H9 (cell line): Measurements from ENCODE around the gene PGLYRP3. TPM values are rescaled to one million over a fixed set of nuclear protein-coding genes. Genes with fewer than 3 reads are reported as not detected.

ENCODE experiments used
- DNase-seq: peaks from one replicate; pipeline ENCODE4 v3.0.0-alpha.2; 2017
- H2AFZ ChIP-seq: one replicate; pipeline ENCODE4 v1.6.1; 2013; ENCODE audit warnings: mild to moderate bottlenecking, low read length, control low read depth, moderate library complexity
- H2AK5ac ChIP-seq: 2 replicates; pipeline ENCODE4 v1.6.1; 2013; ENCODE audit warnings: low read length, control low read depth, mixed read lengths; ENCODE audit not compliant: insufficient read length
- H2BK120ac ChIP-seq: one replicate; pipeline ENCODE4 v1.6.1; 2013; ENCODE audit warnings: low read depth, mild to moderate bottlenecking, low read length, control low read depth, inconsistent platforms; ENCODE audit not compliant: poor library complexity, severe bottlenecking
- H2BK12ac ChIP-seq: 2 replicates; pipeline ENCODE4 v1.6.1; 2013; ENCODE audit warnings: low read length, control low read depth, mixed read lengths, low read depth; ENCODE audit not compliant: insufficient read length
- H2BK15ac ChIP-seq: 2 replicates; pipeline ENCODE4 v1.6.1; 2013; ENCODE audit warnings: low read depth, low read length, control low read depth
- H2BK20ac ChIP-seq: one replicate; pipeline ENCODE4 v1.6.1; 2013; ENCODE audit warnings: low read depth, mild to moderate bottlenecking, low read length, control low read depth, inconsistent platforms; ENCODE audit not compliant: poor library complexity, severe bottlenecking
- H2BK5ac ChIP-seq: 2 replicates; pipeline ENCODE4 v1.6.1; 2013; ENCODE audit warnings: low read length, control low read depth, mixed read lengths; ENCODE audit not compliant: insufficient read length
- H3K14ac ChIP-seq: 2 replicates; pipeline ENCODE4 v1.6.1; 2013; ENCODE audit warnings: low read length, control low read depth; ENCODE audit not compliant: insufficient read depth
- H3K18ac ChIP-seq: 2 replicates; pipeline ENCODE4 v1.6.1; 2013; ENCODE audit warnings: low read depth, mild to moderate bottlenecking, mixed read lengths, low read length, control low read depth; ENCODE audit not compliant: insufficient read length
- H3K23ac ChIP-seq: 2 replicates; pipeline ENCODE4 v1.6.1; 2013; ENCODE audit warnings: low read length, control low read depth, mixed read lengths, low read depth; ENCODE audit not compliant: insufficient read length
- H3K23me2 ChIP-seq: 2 replicates; pipeline ENCODE4 v1.6.1; 2013; ENCODE audit warnings: low read depth, mild to moderate bottlenecking, mixed read lengths, low read length, control low read depth; ENCODE audit not compliant: insufficient read length, poor library complexity, severe bottlenecking
- H3K27ac ChIP-seq: 2 replicates; pipeline ENCODE4 v1.5.1; 2013; ENCODE audit warnings: low read length, control low read depth, mixed read lengths, low read depth; ENCODE audit not compliant: insufficient read length
- H3K27me3 ChIP-seq: 2 replicates; pipeline ENCODE4 v1.6.1; 2013; ENCODE audit warnings: low read length, control low read depth, inconsistent platforms; ENCODE audit not compliant: insufficient read depth
- H3K4ac ChIP-seq: 2 replicates; pipeline ENCODE4 v1.6.1; 2013; ENCODE audit warnings: low read depth, mild to moderate bottlenecking, control low read depth, inconsistent platforms, low read length, moderate library complexity
- H3K4me1 ChIP-seq: 2 replicates; pipeline ENCODE4 v1.6.1; 2013; ENCODE audit warnings: low read length, control low read depth, inconsistent platforms; ENCODE audit not compliant: insufficient read depth
- H3K4me2 ChIP-seq: 2 replicates; pipeline ENCODE4 v1.6.1; 2013; ENCODE audit warnings: low read length, control low read depth, mixed read lengths; ENCODE audit not compliant: insufficient read length, insufficient read depth
- H3K56ac ChIP-seq: 2 replicates; pipeline ENCODE4 v1.6.1; 2013; ENCODE audit warnings: low read depth, mild to moderate bottlenecking, mixed read lengths, low read length, control low read depth; ENCODE audit not compliant: insufficient read length
- H3K79me1 ChIP-seq: 2 replicates; pipeline ENCODE4 v1.6.1; 2013; ENCODE audit warnings: low read depth, mild to moderate bottlenecking, moderate library complexity, low read length, control low read depth, inconsistent platforms; ENCODE audit not compliant: insufficient read depth, poor library complexity, severe bottlenecking
- H3K79me2 ChIP-seq: 2 replicates; pipeline ENCODE4 v1.6.1; 2013; ENCODE audit warnings: low read length, control low read depth, inconsistent platforms; ENCODE audit not compliant: insufficient read depth
- H3K9ac ChIP-seq: 2 replicates; pipeline ENCODE4 v1.6.1; 2013; ENCODE audit warnings: low read length, control low read depth, mixed read lengths; ENCODE audit not compliant: insufficient read length; ENCODE audit errors: extremely low read depth
- H3K9me3 ChIP-seq: one replicate; pipeline ENCODE4 v1.6.1; 2013; ENCODE audit warnings: low read depth, low read length, inconsistent platforms; ENCODE audit not compliant: control insufficient read depth
- H3T11ph ChIP-seq: one replicate; pipeline ENCODE4 v1.6.1; 2013; ENCODE audit warnings: mild to moderate bottlenecking, low read length, control low read depth, inconsistent platforms
- H4K20me1 ChIP-seq: one replicate; pipeline ENCODE4 v1.6.1; 2013; ENCODE audit not compliant: control insufficient read depth, insufficient read length, insufficient read depth
- H4K5ac ChIP-seq: 2 replicates; pipeline ENCODE4 v1.6.1; 2013; ENCODE audit warnings: low read depth, mild to moderate bottlenecking, mixed read lengths, low read length, control low read depth; ENCODE audit not compliant: insufficient read length
- H4K8ac ChIP-seq: replicated peaks from 2 replicates; pipeline ENCODE4 v1.6.1; 2013; ENCODE audit warnings: low read length, control low read depth, mixed read lengths, low read depth; ENCODE audit not compliant: insufficient read length
- H4K91ac ChIP-seq: 2 replicates; pipeline ENCODE4 v1.6.1; 2013; ENCODE audit warnings: low read depth, mild to moderate bottlenecking, moderate library complexity, mixed read lengths, low read length, control low read depth; ENCODE audit not compliant: insufficient read length
- H3K27ac Mint-ChIP-seq, 3 experiments: 2 replicates in 2 of 3; 3 replicates in 1 of 3; pipeline ENCODE4 v1.8.0; 2020 to 2021; ENCODE audit warnings: mixed read lengths in 3 of 3, mild to moderate bottlenecking in 1 of 3, moderate library complexity in 1 of 3
- H3K27me3 Mint-ChIP-seq: 2 replicates; pipeline ENCODE4 v1.8.0; 2021; ENCODE audit warnings: low read depth, mild to moderate bottlenecking, moderate library complexity, mixed read lengths
- H3K36me3 Mint-ChIP-seq, 3 experiments: 2 replicates in 2 of 3; 3 replicates in 1 of 3; pipeline ENCODE4 v1.8.0; 2020 to 2021; ENCODE audit warnings: low read depth in 3 of 3, mixed read lengths in 3 of 3; ENCODE audit not compliant: insufficient read depth in 1 of 3
- H3K4me1 Mint-ChIP-seq, 2 experiments: 2 replicates each; pipeline ENCODE4 v1.8.0; 2020; ENCODE audit warnings: mixed read lengths in 2 of 2
- H3K4me3 Mint-ChIP-seq, 2 experiments: 2 replicates in 1 of 2; 3 replicates in 1 of 2; pipeline ENCODE4 v1.8.0; 2020 to 2021; ENCODE audit warnings: mild to moderate bottlenecking in 2 of 2, mixed read lengths in 2 of 2, moderate library complexity in 1 of 2
- H3K9me3 Mint-ChIP-seq, 2 experiments: 2 replicates in 1 of 2; 3 replicates in 1 of 2; pipeline ENCODE4 v1.8.0; 2020; ENCODE audit warnings: mild to moderate bottlenecking in 2 of 2, mixed read lengths in 2 of 2, moderate library complexity in 1 of 2
- WGBS: extraction: QIAGEN DNeasy Blood & Tissue Kit; methylation state at CpG from one replicate; pipeline ENCODE4 v1.1.7; 2013; ENCODE audit warnings: missing lambda C conversion rate, low lambda C conversion rate, mixed read lengths; ENCODE audit not compliant: insufficient read length; ENCODE audit errors: extremely low coverage; 5-methylcytosine and 5-hydroxymethylcytosine counted together
- total RNA-seq: library from RNA; stranded (reverse); gene quantifications from 2 replicates; pipeline ENCODE4 v1.2.1, GENCODE V29; 2021
- TF ChIP-seq, protein P1 (sequence below): fragments of 200-600 bp; sonication (generic); conservative IDR thresholded peaks from 3 replicates; pipeline ENCODE4 v1.8.0; 2021; ENCODE audit warnings: antibody characterized with exemption, mild to moderate bottlenecking

PGLYRP3 gene
- total RNA-seq, 1 experiment from 2014 or later, result not detected

DNA sequence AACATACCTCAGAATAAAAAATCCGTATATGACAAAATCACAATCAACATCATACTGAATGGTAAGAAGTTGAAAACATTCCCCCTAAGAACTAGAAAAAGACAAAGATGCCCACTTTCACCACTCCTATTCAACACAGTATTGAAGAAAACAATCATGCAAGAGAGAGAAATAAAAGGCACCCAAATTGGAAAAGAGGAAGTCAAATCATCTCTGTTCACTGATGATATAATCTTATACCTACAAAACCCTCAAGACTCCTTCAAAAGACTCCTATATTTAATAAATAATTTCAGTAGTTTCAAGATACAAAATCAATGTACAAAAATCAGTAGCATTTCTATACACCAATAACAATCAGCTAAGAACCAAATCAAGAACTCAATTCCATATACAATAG lies 21.1 kb upstream of the PGLYRP3 start:
- Histone ChIP-seq H4K91ac (no peak overlapping the region), H3K23me2 (no peaks in the 10 kb centered on the region), H3K79me1 (no peaks in the 10 kb centered on the region), H2BK12ac (no peak overlapping the region), H3K27ac (no peak overlapping the region), H2BK20ac (no peak overlapping the region), H3T11ph (no peak overlapping the region), H3K14ac (no peak overlapping the region), H3K4ac (no peak overlapping the region), H3K18ac (no peak overlapping the region), H4K20me1 (no peaks in the 10 kb centered on the region), H3K9me3 (no peaks in the 10 kb centered on the region), H2BK5ac (no peak overlapping the region), H3K4me2 (no peak overlapping the region), H4K5ac (no peak overlapping the region), H3K79me2 (no peaks in the 10 kb centered on the region), H3K27me3 (no peaks in the 10 kb centered on the region), H3K56ac (no peak overlapping the region), H2BK120ac (no peak overlapping the region), H4K8ac (no peak overlapping the region), H2AK5ac (no peak overlapping the region), H3K9ac (no peak overlapping the region), H3K23ac (no peak overlapping the region), H3K4me1 (no peaks in the 10 kb centered on the region), H2AFZ (no peak overlapping the region), H2BK15ac (no peak overlapping the region)
- H3K27ac Mint-ChIP-seq, result no peak overlapping the region
- TF ChIP-seq, protein P1, sequence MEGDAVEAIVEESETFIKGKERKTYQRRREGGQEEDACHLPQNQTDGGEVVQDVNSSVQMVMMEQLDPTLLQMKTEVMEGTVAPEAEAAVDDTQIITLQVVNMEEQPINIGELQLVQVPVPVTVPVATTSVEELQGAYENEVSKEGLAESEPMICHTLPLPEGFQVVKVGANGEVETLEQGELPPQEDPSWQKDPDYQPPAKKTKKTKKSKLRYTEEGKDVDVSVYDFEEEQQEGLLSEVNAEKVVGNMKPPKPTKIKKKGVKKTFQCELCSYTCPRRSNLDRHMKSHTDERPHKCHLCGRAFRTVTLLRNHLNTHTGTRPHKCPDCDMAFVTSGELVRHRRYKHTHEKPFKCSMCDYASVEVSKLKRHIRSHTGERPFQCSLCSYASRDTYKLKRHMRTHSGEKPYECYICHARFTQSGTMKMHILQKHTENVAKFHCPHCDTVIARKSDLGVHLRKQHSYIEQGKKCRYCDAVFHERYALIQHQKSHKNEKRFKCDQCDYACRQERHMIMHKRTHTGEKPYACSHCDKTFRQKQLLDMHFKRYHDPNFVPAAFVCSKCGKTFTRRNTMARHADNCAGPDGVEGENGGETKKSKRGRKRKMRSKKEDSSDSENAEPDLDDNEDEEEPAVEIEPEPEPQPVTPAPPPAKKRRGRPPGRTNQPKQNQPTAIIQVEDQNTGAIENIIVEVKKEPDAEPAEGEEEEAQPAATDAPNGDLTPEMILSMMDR, result no peak
- no peak for DNase-seq
- no peaks in the 10 kb centered on the region for H3K4me1 Mint-ChIP-seq
- H3K27me3 Mint-ChIP-seq, result peaks cover 6% of the 10 kb centered on the region
- peaks cover 25 to 31% of the 10 kb centered on the region in 2 experiments; a peak in 4 of 5 replicates for H3K9me3 Mint-ChIP-seq
- no peak overlapping the region for H3K4me3 Mint-ChIP-seq
- no peaks in the 10 kb centered on the region; a peak in 1 of 7 replicates for H3K36me3 Mint-ChIP-seq
- WGBS, result no CpG with 5 or more reads among the region's 1 CpG
